Brain microvascular endothelial cell (primary cell): Measurements from ENCODE around the gene CCL15.

Experiments
- DNase-seq: peaks from one replicate; pipeline ENCODE4 v3.0.0-alpha.2; 2020
- H3K27ac ChIP-seq: fragments of 250-450 bp; sonication (Bioruptor Pico); 2 replicates; pipeline ENCODE4 v1.5.1; 2020; ENCODE audit warnings: mild to moderate bottlenecking, moderate library complexity
- H3K27me3 ChIP-seq: fragments of 250-450 bp; sonication (Bioruptor Pico); replicated peaks from 2 replicates; pipeline ENCODE4 v1.5.1; 2020; ENCODE audit warnings: mild to moderate bottlenecking
- H3K36me3 ChIP-seq: fragments of 250-450 bp; sonication (Bioruptor Pico); replicated peaks from 2 replicates; pipeline ENCODE4 v1.5.1; 2020; ENCODE audit warnings: mild to moderate bottlenecking
- H3K4me3 ChIP-seq: 2 replicates; pipeline ENCODE4 v1.5.1; 2011; ENCODE audit warnings: low read depth, mild to moderate bottlenecking, control low read depth, low read length, moderate library complexity
- in situ Hi-C: cut with HindIII; loops from 2 replicates; pipeline ENCODE4 v1.10.0; 2017; ENCODE audit warnings: low sequenced_read_pairs, low pct_ligation_motif_present
- TF ChIP-seq, protein P1 (sequence below): IDR thresholded peaks from 2 replicates; pipeline ENCODE4 v1.5.1; 2011; ENCODE audit warnings: low read depth, mild to moderate bottlenecking, moderate library complexity, low read length, control low read depth, inconsistent platforms; ENCODE audit errors: missing control alignments

The CCL15 gene

DNA sequence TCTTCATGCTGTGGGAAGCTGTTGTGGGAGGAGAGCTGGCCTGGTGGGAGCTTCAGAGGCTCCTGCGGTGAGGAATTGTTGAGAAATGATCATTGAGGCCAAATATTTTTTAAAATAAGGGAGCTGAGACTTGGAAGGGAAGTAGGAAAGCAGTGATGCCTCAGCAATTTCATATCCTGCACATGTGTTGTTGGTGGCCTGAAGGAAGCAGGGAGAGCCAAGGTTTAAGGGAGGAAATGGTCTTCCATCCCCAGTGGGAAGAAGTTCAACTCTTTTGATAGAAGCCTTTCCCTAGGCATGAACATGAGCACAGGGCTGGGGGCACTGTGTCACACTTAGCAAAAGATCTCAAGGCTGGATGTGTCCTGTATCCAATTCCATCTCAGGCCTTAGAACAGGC is 14.7 kb downstream of the CCL15 start, which contains the start of gene CCL14:
TSS of gene CCL14 (minus strand) at position 87 of the 400 bp plus-strand sequence. CDS start at position 7, 80 bp downstream.
- in situ Hi-C loops = no loop called here

DNA sequence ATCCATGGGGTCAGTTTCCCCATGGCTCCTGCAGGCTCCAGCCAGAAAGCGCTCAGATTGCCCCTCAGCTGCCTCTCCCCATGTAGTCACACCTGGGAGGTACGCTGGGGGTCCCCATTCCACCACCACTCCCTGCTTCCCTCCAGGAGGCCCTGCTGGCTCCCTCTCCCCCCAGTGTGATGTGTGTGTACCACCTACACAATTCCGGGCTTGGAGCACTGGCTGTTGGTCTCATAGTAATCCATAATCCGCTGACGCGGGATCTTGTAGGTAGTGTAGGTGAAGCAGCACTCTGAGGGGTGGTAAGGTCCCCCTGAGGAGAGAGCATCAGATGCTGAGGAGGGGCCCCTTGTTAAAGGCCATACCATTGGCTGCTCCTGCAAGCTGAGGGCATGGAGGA is 17.2 kb downstream of the CCL15 start:
- TF ChIP-seq, protein P1, sequence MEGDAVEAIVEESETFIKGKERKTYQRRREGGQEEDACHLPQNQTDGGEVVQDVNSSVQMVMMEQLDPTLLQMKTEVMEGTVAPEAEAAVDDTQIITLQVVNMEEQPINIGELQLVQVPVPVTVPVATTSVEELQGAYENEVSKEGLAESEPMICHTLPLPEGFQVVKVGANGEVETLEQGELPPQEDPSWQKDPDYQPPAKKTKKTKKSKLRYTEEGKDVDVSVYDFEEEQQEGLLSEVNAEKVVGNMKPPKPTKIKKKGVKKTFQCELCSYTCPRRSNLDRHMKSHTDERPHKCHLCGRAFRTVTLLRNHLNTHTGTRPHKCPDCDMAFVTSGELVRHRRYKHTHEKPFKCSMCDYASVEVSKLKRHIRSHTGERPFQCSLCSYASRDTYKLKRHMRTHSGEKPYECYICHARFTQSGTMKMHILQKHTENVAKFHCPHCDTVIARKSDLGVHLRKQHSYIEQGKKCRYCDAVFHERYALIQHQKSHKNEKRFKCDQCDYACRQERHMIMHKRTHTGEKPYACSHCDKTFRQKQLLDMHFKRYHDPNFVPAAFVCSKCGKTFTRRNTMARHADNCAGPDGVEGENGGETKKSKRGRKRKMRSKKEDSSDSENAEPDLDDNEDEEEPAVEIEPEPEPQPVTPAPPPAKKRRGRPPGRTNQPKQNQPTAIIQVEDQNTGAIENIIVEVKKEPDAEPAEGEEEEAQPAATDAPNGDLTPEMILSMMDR = no peak
- H3K27me3 ChIP-seq = no peaks in the 10 kb centered on the region
- no peaks in the 10 kb centered on the region for H3K36me3 ChIP-seq
- H3K27ac ChIP-seq = no peak overlapping the region
- in situ Hi-C loops = no loop called here
- no peak for DNase-seq
- H3K4me3 ChIP-seq = no peak overlapping the region

More for the DNA sequence above, 14.7 kb downstream of the CCL15 start, which contains the start of gene CCL14:
- Histone ChIP-seq H3K36me3 (no peaks in the 10 kb centered on the region), H3K4me3 (no peak within 1 kb of the TSS), H3K27me3 (no peaks in the 10 kb centered on the region), H3K27ac (no peak within 1 kb of the TSS)
- TF ChIP-seq, protein P1 = no peak
- no peak for DNase-seq

GRCh38 chr17:35982409-35983191 is 18.8 kb downstream of the CCL15 start:
- no peak for DNase-seq
- in situ Hi-C loops = no loop called here

DNA sequence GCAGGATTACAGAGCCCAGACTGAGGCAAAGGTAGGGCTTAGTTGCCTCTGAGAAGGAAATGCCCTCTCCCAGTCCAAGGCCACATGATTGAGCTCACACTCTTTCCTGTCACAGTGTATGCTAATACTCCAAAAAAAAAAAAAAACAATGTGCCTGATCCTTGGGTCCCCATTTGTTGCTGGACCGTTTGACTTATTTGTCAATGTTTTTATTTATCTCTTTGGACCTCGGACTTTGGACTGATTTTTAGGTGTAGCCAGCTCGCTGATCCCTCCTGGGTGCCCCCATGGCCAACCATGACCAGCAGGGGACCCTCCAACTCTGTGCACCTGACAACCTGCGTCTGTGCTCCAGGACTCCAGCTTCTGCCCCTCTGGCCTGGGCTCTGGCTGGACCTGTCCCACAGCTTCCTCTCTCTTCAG is 19.4 kb downstream of the CCL15 start:
- in situ Hi-C loops = no loop called here

More at GRCh38 chr17:35982409-35983191, 18.8 kb downstream of the CCL15 start:
- H3K36me3 ChIP-seq = no peaks in the 10 kb centered on the region
- TF ChIP-seq, protein P1 = no peak
- H3K27me3 ChIP-seq = no peaks in the 10 kb centered on the region
- no peak overlapping the region for H3K27ac ChIP-seq
- H3K4me3 ChIP-seq = no peak overlapping the region

GRCh38 chr17:35981246-35981645 is 20.1 kb downstream of the CCL15 start, which contains the start of gene CCL16:
TSS of gene CCL16 (minus strand) at chr17:35981497. CDS start at chr17:35981420, 77 bp downstream.
- Histone ChIP-seq H3K27ac (no peak within 1 kb of the TSS), H3K4me3 (no peak within 1 kb of the TSS), H3K36me3 (no peaks in the 10 kb centered on the region), H3K27me3 (no peaks in the 10 kb centered on the region)
- DNase-seq = no peak
- in situ Hi-C loops = no loop called here
- TF ChIP-seq, protein P1 = no peak

More for the DNA sequence above, 19.4 kb downstream of the CCL15 start:
- no peak for DNase-seq
- no peak overlapping the region for H3K27ac ChIP-seq
- H3K4me3 ChIP-seq = no peak overlapping the region
- TF ChIP-seq, protein P1 = no peak
- H3K36me3 ChIP-seq = no peaks in the 10 kb centered on the region
- no peaks in the 10 kb centered on the region for H3K27me3 ChIP-seq
